Spleen (tissue), 7 donors: ENCODE measurements around the gene TACC3.

Experiments
- CTCF ChIP-seq, 11 experiments: fragments of 200-600 bp in 7 of 11; fragments of 450-650 bp in 4 of 11; sonication (generic) in 4 of 11; IDR thresholded peaks in 8 of 11; conservative IDR thresholded peaks in 3 of 11; 1 replicate in 7 of 11; 2 replicates in 4 of 11; pipeline versions ENCODE4 v1.4.0 to v1.8.0; 2016 to 2021; ENCODE audit warnings: antibody characterized with exemption in 11 of 11, inconsistent platforms in 4 of 11, mild to moderate bottlenecking in 1 of 11
- POLR2AphosphoS5 ChIP-seq, 3 donors: sonication (generic); formaldehyde crosslinking; IDR thresholded peaks; one replicate each; pipeline ENCODE4 v1.5.1; 2017; ENCODE audit warnings: antibody characterized with exemption in 3 of 3
- donor health status: DM: no; HTN: no; CAD: no; lungs with moderate emphysema.
- donor health status: DM: no; HTN: no; CAD: no.
- donor health status: DM: no; HTN: no; CAD: no.

GRCh38 chr4:1764670-1765069 lies 43.3 kb downstream of the TACC3 start:
- TF ChIP-seq CTCF (IDR thresholded peaks at IDR 0.05 in 8 of 11, conservative IDR thresholded peaks at IDR 0.05 in 3 of 11) = no peak
- no peak for TF ChIP-seq POLR2AphosphoS5 (IDR thresholded peaks at IDR 0.05)
